HG03442 (cell line): ENCODE data around the gene ZDHHC24.

ENCODE experiments used
- ATAC-seq: cut with Tn5 transposase; IDR thresholded peaks from one replicate; pipeline ENCODE4 v1.9.1; 2021; ENCODE audit warnings: mild to moderate bottlenecking, moderate library complexity; ENCODE audit not compliant: unreplicated experiment

The ZDHHC24 gene

DNA sequence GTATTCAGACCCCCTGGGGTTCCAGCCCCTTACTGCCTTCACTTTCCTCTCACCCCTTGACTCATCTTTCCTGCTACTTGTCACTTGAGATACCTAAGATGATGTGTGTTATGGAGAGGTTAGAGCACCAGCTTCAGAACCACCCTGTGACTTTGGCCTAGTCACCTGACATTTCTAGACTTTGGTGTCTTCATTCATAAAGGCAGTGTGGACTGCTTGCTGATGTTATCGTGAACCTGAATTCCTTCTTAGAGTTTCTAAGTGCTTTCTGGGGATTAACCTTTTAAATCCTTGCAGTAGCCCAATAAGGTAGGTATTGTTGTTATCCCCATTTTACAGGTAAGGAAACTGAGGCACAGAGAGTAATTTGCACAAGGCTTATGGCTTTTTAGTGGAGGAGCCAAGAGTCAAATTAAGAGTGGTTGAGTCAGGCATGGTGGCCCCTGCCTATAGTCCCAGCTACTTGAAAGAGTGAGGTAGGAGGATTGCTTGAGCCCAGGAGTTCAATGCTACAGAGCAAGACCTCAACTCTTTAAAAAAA is 40.5 kb downstream of the ZDHHC24 start:
- no peak for ATAC-seq

DNA sequence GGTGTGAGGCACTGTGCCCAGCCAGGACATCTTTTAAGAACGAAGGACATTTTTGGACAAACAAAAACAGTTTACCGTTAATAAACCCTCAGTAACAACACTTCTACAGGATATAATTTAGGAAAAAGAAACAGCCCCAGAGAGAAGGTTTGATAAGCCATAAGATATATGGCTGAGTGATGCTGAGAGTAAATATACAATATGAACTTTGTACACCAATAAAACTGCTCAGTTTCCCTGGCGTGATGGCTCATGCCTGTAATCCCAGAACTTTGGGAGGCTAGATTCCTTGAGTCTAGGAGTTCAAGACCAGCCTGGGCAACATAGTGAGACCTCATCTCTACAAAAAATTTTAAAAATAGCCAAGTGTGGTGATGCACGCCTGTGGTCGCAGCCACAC is 47.3 kb downstream of the ZDHHC24 start:
- ATAC-seq: no peak

DNA sequence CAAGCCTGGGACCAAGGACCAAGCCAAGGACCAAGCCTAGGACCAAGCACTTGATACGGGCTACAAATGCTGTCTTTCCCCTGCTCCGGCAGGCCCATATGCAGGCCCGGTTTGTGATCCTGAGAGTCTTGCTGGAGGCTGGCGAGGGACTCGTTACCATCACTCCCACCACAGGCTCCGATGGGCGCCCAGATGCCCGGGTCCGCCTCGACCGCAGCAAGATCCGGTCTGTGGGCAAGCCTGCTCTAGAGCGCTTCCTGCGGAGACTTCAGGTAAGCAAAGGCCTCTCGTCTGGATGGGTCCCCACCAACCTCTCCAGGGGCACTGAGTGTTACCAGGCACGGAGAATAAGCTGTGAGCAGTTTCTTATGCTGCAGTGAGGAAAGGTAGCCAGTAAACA is 48.6 kb downstream of the ZDHHC24 start:
- ATAC-seq: no peak

DNA sequence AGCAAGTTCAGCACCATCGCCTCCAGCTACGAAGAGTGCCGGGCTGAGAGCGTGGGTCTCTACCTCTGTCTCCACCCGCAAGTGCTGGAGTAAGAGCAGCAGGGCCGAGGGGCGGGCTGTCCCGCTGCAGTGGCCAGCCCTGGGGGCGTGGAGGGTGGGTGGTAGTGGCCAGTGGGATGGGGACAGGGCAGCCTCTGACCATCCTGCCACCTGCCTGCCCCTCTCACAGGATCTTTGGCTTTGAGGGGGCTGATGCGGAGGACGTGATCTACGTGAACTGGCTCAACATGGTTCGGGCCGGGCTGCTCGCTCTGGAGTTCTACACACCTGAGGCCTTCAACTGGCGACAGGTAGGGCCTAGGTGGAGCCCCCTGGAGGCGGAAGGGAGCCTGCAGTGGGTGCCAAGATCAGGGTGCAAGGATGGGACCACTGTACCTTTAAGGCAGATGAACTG is 50.4 kb downstream of the ZDHHC24 start:
- no peak for ATAC-seq

DNA sequence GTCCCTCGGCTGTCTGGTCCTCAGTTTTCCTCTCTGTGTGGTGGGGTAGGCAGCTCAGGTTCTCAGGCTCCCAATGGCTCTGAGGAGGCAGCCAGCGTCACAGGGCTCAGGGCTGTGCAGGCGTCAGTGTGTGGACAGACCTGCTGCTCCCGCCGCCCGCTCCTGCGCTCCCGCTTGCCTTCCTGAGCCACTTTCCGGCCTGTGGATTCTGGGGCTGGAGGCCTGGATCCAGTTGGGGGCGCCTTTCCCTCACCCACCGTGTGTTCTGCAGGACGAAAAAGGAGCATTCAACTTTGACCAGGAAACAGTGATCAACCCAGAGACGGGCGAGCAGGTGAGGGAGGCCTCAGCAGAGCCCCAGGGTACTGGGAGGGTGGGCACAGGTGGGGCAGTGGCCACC is 50.9 kb downstream of the ZDHHC24 start:
- ATAC-seq: no peak

DNA sequence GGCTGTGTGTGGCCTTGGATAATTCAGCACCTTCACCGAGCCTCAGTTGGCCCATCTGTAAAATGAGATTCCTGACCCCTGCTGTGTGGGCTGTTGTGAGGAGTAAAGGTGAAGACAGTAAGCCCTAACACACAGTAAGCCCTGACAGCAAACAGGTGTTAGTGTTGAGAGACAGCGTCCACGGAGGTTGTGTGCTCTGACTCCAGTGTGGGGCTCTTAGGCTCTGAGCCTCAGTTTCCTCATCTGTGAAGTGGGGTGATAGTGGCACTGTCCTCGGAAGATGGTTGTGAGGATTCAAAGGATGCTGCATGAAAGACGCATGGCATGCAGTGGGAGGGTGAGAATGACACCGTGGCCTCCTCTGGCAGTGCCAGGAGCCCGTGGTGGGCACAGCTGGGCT is 51.4 kb downstream of the ZDHHC24 start:
- ATAC-seq: no peak

DNA sequence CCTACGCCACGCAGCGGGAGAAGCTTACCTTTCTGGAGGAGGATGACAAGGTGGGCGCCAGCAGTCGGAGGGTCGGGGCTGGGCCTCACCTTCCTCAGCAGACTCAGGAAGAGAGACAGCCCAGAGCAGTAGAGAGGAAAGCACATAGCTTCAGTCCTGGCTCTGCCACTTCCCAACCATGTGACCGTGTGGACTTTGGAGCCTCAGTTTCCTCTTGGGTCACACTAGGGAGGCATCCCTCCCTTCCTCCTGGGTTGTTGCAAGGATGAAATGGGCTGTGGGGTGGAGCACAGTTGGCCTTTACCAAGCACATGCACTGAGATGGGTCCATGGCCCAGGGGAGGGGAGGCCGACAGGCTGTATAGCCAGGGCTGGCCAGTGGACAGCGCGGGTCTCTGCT is 52.7 kb downstream of the ZDHHC24 start:
- no peak for ATAC-seq

DNA sequence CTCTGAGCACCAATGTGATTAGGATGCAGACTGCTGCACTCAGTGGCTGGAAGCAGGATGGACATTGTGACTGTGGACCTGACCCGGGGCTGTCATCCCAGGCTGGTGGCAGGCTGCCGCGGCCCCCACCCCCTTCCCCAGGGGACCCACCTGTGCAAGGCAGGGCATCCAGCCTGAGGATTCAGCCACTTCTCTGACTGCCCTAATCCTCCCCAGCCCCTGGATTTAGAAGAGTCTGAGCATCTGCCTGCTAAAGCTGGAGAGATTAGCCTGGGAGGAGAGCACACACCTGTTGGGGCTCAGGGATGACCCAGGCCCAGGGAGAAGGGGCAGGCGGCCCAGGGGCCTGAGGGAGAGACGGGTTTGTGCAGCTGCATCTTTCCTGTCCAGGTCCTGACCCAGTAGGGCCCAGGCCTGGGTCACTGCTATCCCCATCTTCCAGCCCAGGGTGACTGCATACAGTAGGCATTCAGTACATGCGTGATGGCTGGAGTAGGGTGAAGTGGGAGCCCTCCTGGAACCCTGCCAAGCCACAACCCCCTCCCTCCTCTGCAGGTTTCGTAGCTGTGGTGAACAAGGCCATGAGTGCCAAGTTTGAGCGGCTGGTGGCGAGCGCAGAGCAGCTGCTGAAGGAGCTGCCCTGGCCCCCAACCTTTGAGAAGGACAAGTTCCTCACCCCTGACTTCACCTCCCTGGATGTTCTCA is 53.5 kb downstream of the ZDHHC24 start:
- ATAC-seq: no peak

DNA sequence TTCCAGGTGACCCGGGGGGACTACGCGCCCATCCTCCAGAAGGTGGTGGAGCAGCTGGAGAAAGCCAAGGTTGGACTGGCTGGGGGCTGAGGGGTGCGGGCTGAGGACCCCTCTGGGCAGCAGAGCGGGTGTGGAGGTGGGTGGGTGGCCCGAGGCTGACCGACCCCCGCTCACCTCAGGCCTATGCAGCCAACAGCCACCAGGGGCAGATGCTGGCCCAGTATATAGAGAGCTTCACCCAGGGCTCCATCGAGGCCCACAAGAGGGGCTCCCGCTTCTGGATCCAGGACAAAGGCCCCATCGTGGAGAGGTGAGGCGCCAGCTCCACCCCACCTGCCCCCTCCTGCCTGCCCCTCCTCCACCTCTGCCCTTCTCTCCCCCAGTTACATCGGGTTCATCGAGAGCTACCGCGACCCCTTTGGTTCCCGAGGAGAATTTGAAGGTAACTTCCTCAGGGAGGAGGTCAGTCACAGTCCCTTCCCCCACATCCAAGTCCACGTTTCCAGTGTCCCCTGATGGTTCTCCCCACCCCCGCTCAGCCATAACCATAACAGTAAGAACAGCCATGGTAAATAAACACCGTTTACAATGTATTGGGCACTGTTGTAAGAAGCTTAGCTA is 54.4 kb downstream of the ZDHHC24 start:
- ATAC-seq: no peak

DNA sequence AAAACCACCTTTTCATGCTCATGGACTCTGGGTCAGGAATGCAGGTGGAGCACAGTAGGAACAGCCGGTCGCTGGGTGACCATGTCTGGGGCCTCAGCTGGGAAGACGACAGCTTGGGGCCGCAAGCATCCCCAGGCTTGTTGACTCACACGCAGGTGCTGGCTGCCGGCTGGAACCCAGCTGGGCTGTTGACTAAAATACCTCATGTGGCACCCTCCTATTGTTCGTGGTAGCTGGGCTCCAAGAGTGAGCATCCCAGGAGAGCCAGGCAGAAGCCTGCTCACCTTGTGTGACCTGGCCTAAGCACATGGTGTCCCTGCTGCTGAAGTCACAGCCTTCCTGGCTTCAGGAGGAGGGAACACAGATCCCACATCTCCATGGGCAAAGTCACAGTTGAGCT is 56.2 kb downstream of the ZDHHC24 start:
- no peak for ATAC-seq

DNA sequence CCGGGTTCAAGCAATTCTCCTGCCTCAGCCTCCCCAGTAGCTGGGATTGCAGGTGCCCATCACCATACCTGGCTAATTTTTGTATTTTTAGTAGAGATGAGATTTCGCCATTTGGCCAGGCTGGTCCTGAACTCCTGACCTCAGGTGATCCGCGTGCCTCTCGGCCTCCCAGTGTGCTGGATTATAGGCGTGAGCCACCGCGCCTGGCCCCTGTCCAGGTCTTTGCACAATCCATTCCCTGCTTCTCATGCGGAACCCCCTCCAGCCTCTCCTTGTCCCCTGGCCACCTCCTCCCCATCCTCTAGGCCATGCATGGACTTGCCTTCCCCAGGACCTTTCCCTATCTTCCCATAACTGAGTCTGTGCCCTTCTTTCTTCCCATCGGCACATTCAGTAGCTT is 56.9 kb downstream of the ZDHHC24 start:
- no peak for ATAC-seq

DNA sequence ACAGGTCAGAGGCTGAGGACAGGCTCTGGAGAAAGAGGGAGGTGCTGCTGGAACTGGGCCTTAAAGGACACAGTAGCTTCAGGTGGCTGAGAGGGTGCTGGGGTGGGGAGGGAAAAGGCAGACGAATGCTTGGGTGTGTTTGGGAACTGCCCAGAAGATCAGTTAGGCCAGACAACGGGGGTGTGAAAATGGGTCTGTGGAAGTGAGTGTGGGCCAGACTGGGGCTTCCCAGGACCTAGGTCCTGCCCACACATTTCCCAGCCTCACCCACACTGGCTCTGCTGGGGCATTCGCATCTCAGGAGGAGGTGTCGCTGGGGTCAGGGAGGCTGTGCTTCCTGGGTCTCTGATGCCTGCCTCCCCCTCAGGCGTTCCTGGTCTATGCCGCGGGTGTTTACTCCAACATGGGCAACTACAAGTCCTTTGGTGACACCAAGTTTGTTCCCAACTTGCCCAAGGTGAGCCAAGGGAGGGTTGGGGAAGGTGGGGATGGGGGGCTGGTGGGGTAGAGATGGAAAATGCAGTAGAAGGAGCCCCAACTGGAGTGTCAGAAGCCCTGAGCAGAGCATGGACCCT is 61.0 kb downstream of the ZDHHC24 start:
- ATAC-seq: no peak

DNA sequence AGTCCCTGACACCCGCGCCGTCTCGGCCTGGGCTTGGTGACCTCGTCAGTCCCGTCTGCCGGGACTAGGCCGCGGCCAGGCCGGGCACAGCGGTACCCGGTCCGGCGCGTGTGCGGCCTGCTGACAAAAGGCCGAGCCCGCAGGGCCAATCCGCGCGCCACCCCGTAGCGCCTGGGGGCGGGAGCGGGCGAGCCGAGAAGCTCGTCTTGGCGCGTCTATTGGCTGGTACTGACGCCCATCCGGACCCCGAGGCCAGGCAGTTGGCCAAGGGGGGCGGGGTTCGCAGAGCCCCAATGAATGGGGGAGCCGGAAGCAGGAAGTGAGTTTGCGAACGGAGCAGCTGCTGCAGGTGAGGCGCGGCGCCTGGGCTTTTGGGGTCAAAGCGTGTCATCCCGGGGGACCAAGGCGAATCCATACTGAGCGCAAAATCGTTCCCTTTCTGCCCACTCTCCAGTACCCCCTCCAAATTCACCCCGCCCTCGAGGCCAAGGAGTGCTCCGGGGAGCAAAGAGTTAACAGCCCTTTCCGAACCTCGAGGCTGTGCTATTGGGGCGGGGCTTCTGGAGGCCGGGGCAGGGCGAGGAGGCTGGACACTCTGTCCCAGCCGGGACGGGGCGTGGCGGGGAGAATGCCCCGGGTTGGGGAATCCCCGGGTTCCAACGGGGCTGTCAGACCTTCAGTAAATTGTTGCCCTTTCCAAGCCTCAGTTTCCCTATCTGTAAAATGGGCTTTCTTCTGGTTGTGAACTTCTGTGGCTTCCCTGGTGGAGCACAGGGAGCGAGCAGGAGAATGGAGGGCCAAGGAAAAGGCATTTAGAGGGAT is 65.5 kb downstream of the ZDHHC24 start, which contains the start of gene DPP3:
TSS of gene DPP3 (plus strand) at position 318 of the 822 bp plus-strand sequence. CDS start 1,767 bp downstream, outside the sequence.
- ATAC-seq: peak; percentile 85

DNA sequence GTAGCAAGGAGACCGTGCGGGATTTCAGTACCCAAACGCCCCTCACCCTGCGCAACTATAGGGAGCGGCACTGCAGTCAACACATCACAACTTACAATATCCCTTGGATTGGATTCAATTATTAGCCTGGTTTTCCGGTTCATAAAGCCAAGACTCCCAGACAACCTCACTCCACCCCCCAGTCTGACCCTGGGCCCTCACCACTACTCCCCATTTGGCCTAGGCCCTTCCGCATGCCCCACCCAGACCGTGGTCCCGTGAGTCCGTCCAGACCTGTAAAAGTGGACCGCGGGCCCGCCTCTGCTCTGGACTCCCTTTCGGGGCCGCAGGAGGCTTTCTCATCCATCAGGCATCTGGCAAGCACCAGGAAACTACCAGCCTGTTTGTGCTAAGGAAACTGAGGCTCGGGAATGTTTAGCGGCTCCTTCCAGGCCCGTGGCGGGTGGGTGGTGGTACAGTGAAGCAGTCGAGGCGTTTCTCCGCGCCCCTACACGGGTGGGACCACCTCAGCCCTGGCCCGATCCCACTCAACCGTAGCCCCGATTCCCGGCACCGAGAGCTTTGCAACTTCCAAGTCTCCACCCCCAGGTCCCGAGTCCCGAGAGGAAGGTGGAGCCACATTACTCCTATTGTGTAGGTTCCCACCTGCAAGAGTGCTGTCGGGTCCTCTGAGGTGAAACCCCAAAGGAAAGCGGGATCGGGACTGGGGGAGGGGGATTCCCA is 66.3 kb downstream of the ZDHHC24 start:
- peak; percentile 7 for ATAC-seq

DNA sequence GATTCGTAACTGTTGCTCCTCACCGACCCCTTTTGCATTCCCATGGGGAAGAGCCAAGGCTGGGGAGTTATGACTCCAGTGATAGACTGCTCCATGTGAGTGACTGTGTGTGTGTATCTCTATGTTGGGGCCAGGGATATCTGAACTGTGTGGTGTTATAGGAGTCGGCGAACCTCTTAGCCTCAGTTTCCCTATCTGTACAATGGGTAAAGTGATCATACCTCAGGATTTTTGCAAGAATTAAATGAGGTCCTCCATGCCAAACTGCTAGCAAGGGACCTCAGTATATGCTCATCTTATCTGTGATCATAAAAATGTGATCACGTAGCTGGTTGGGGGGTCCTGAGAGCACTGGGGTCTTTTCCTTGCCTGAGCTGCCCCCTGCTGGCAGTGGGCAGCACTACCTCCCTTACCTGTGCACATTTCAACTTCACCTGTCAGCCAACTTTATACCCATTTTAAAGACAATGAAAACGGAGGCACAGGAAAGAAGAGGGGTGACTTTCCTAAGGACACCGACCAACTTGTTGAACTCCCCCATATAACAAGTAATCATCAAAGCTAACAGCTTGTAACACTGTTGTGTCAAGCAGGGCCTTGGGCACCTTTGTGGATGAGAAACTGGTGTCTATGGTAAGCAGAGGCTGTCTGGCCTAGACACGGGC is 67.0 kb downstream of the ZDHHC24 start:
- ATAC-seq: no peak

DNA sequence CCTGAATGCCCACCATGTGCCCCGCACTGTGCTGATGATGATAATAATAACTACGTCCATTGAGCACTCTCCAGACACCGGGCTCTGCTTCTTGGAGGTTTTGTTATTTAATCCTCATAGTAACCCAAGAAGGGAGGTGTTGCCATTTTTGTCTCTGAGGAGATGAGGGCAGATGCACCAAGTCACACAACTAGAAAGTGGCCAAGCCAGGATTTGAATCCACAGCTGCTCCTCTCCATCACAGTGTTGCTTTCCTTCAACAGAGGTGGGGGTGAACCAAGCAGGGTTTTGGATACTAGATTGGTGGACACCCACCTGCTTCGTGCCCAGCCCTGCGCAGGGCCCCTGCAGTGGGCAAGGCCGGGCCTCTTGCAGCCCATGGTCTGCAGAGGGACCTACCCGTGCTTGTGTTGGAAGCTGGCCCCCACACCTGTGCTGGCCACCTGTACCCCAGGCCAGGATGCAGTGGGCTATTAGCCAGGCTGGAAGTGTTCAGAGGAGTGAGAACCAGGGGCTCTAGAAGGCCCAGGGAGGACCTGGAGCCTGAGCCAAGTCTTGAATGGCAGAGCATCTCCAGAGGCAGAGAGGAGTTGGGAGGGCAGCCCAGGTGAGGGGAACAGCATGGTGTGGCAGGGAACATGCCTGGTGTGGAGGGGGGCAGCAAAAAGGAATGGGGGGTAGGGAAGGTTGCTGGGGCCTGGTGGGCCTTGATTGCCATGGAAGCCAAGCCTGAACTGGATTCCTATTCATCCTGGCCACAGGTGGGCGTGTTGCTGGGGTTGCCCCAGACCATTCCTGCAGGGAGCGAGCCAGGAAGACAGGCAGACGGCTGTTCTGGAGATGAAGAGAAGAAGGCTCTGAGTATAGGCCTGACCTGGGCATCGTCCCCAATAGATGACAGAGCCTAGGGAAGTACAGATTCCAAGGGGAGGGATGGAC is 68.3 kb downstream of the ZDHHC24 start:
- ATAC-seq: no peak

DNA sequence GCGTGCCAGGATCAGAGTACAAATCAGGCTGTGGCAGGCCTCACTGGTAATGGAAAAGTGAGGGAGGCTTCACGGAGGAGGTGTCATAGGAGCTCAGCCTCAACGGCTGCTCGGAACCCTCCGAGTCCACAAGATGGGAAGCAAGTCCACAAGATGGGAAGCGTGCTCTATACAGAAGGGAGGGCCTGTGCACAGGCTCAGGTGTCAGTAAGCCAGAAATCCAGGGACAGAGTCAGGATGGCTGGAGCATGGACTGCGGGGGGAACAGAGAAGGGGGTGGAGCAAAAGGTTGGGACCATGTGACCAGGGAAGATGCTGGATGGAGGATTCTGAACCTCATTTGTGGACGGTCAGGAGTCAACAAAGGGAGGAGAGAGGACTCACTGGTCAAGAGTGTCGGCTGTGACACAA is 69.0 kb downstream of the ZDHHC24 start:
- ATAC-seq: no peak

DNA sequence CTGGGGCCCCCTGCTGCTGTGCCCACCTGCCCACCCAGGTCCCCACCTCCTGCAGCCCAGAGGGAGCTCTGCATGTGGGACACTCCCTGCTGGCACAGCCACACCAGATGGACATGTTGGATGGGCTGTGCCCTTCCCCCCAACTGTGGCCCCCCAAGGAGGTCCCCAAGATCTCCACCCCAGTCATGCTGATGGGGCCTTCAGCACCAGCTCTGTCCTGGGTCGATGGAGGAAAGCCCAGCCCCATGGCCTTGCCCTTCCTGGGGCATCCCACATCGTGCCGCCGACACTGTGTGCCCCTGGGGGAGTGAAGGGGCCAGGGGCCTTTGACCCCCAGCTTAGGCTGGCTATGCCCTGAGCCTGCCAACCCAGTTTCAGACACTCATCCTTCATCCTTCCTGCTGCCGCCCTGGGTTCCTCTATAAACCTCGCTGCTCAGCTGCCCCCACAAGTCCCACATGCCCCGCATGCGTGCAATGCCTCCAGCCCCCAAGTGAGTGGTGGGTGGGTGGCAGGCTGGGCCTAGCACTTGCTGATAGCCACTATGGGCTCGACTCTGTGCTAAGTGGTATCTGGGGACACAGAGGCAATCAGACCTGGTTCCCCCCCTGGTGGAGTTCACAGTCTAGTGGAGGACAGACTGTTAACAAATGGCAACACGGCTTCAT is 69.5 kb downstream of the ZDHHC24 start:
- no peak for ATAC-seq
